ENCODE data around the gene FAM9A. TPM values are rescaled to one million over a fixed set of nuclear protein-coding genes. Genes with fewer than 3 reads are reported as not detected.
"Not testable (repeated sequence)": the region's sequence is repeated elsewhere in the genome, so short reads cannot be mapped to it uniquely, and the experiment has no call there.

The FAM9A gene
- total RNA-seq, 5 donors from 2014 or later (not counting 1 experiment from before 2014, with no cell fraction given), result not detected

GRCh38 chrX:8773117-8773516, 28.1 kb downstream of the FAM9A start:
- DNase-seq, result peak in 2 of 35 experiments; percentile 9 to 14
- Histone ChIP-seq H3K4me3 (ENCODE audit: control insufficient read depth in 1 of 2, extremely low read depth in 1 of 2, low read length in 1 of 2) (no peak overlapping the region), H3K9me3 (no peaks in the 10 kb centered on the region), H3K27me3 (replicated peaks in 1 of 2; ENCODE audit: control insufficient read depth in 2 of 2, extremely low read depth in 1 of 2, insufficient read depth in 2 of 2, low read length in 1 of 2) (peaks cover 0 to 6% of the 10 kb centered on the region in 2 experiments), H3K36me3 (ENCODE audit: control insufficient read depth in 2 of 2, extremely low read depth in 1 of 2, insufficient read depth in 1 of 2, low read length in 1 of 2) (no peaks in the 10 kb centered on the region), H3K4me1 (ENCODE audit: control insufficient read depth in 1 of 2, extremely low read depth in 1 of 2, insufficient read depth in 2 of 2, low read length in 2 of 2) (peaks cover 0 to 10% of the 10 kb centered on the region in 2 experiments), H3K27ac (ENCODE audit: low read length) (no peak overlapping the region)
- Mint-ChIP-seq H3K4me3 (peak overlapping the region in 1 of 3 donors; percentile 11), H3K27ac (no peak overlapping the region), H3K36me3 (no peaks in the 10 kb centered on the region), H3K4me1 (peaks cover 0 to 7% (median 6%) of the 10 kb centered on the region in 3 donors), H3K9me3 (no peaks in the 10 kb centered on the region), H3K27me3 (peaks cover 2 to 13% of the 10 kb centered on the region in 2 donors)
- ChIA-PET POLR2A (no interaction called here), CTCF (no interaction called here)
- 80% methylated on average over 1 of the region's 5 CpGs for WGBS (ENCODE audit: insufficient coverage)
- ATAC-seq (replicated peaks in 1 of 4), result peak in 3 of 4 experiments; percentile 35 to 45 (median 37)

- H3K9me3 Mint-ChIP-seq, result peaks cover 0 to 3% (median 0%) of the 10 kb centered on the region in 3 donors
- no peak overlapping the region for H3K27ac ChIP-seq (ENCODE audit: low read length)
- H3K4me1 Mint-ChIP-seq, result peaks cover 0 to 2% (median 0%) of the 10 kb centered on the region in 3 donors
- H3K27ac Mint-ChIP-seq, result no peak overlapping the region
- H3K4me3 Mint-ChIP-seq, result no peak overlapping the region
- no peaks in the 10 kb centered on the region for H3K36me3 ChIP-seq (ENCODE audit: control insufficient read depth in 2 of 2, extremely low read depth in 1 of 2, insufficient read depth in 1 of 2, low read length in 1 of 2)
- H3K4me1 ChIP-seq (ENCODE audit: control insufficient read depth in 1 of 2, extremely low read depth in 1 of 2, insufficient read depth in 2 of 2, low read length in 2 of 2), result no peaks in the 10 kb centered on the region
- CTCF ChIA-PET, result no interaction called here
- DNase-seq (no peak), ATAC-seq (replicated peaks in 1 of 4) (no peak)
- no peaks in the 10 kb centered on the region for H3K36me3 Mint-ChIP-seq
- H3K9me3 ChIP-seq, result no peaks in the 10 kb centered on the region
- H3K4me3 ChIP-seq (ENCODE audit: control insufficient read depth in 1 of 2, extremely low read depth in 1 of 2, low read length in 1 of 2), result no peak overlapping the region
- POLR2A ChIA-PET, result no interaction called here
- WGBS (ENCODE audit: insufficient coverage), result no CpG with 5 or more reads among the region's 2 CpGs
- H3K27me3 Mint-ChIP-seq, result peaks cover 13 to 38% of the 10 kb centered on the region in 2 donors
- no peaks in the 10 kb centered on the region for H3K27me3 ChIP-seq (replicated peaks in 1 of 2; ENCODE audit: control insufficient read depth in 2 of 2, extremely low read depth in 1 of 2, insufficient read depth in 2 of 2, low read length in 1 of 2)
Observed at GRCh38 chrX:8760021-8760420, 41.2 kb downstream of the FAM9A start.

- H3K4me1 ChIP-seq (ENCODE audit: control insufficient read depth in 1 of 2, extremely low read depth in 1 of 2, insufficient read depth in 2 of 2, low read length in 2 of 2); DNase-seq; H3K4me1 Mint-ChIP-seq; H3K27ac Mint-ChIP-seq; H3K9me3 Mint-ChIP-seq; POLR2A ChIA-PET; H3K4me3 ChIP-seq (ENCODE audit: control insufficient read depth in 1 of 2, extremely low read depth in 1 of 2, low read length in 1 of 2); H3K4me3 Mint-ChIP-seq; H3K27me3 ChIP-seq (replicated peaks in 1 of 2; ENCODE audit: control insufficient read depth in 2 of 2, extremely low read depth in 1 of 2, insufficient read depth in 2 of 2, low read length in 1 of 2); ATAC-seq (replicated peaks in 1 of 4); H3K36me3 ChIP-seq (ENCODE audit: control insufficient read depth in 2 of 2, extremely low read depth in 1 of 2, insufficient read depth in 1 of 2, low read length in 1 of 2); H3K27ac ChIP-seq (ENCODE audit: low read length); H3K9me3 ChIP-seq; H3K36me3 Mint-ChIP-seq: not testable (repeated sequence)
- WGBS (ENCODE audit: insufficient coverage), result no CpG with 5 or more reads among the region's 5 CpGs
- CTCF ChIA-PET, result interaction anchor here in 1 of 2 donors (0.6 kb wide), 1 partner anchor 920 kb away, joined by 3 read pairs; no protein-coding TSS in a partner anchor
- peaks cover 11 to 31% of the 10 kb centered on the region in 2 donors for H3K27me3 Mint-ChIP-seq
Observed at GRCh38 chrX:8758706-8759105, 42.5 kb downstream of the FAM9A start.

GRCh38 chrX:8757609-8758389, 43.4 kb downstream of the FAM9A start:
- H3K27me3 ChIP-seq (replicated peaks in 1 of 2; ENCODE audit: control insufficient read depth in 2 of 2, extremely low read depth in 1 of 2, insufficient read depth in 2 of 2, low read length in 1 of 2); POLR2A ChIA-PET; H3K9me3 ChIP-seq; H3K27ac Mint-ChIP-seq; DNase-seq; H3K36me3 Mint-ChIP-seq; CTCF ChIA-PET; H3K9me3 Mint-ChIP-seq; H3K4me3 Mint-ChIP-seq; H3K4me1 Mint-ChIP-seq; H3K4me1 ChIP-seq (ENCODE audit: control insufficient read depth in 1 of 2, extremely low read depth in 1 of 2, insufficient read depth in 2 of 2, low read length in 2 of 2); H3K36me3 ChIP-seq (ENCODE audit: control insufficient read depth in 2 of 2, extremely low read depth in 1 of 2, insufficient read depth in 1 of 2, low read length in 1 of 2); H3K4me3 ChIP-seq (ENCODE audit: control insufficient read depth in 1 of 2, extremely low read depth in 1 of 2, low read length in 1 of 2); ATAC-seq (replicated peaks in 1 of 4); H3K27ac ChIP-seq (ENCODE audit: low read length): not testable (repeated sequence)
- 100% methylated on average over 2 of the region's 7 CpGs for WGBS (ENCODE audit: insufficient coverage)
- peaks cover 11 to 25% of the 10 kb centered on the region in 2 donors for H3K27me3 Mint-ChIP-seq

- Histone ChIP-seq H3K27ac (ENCODE audit: low read length) (no peak overlapping the region), H3K27me3 (replicated peaks in 1 of 2; ENCODE audit: control insufficient read depth in 2 of 2, extremely low read depth in 1 of 2, insufficient read depth in 2 of 2, low read length in 1 of 2) (no peaks in the 10 kb centered on the region), H3K9me3 (no peaks in the 10 kb centered on the region), H3K4me3 (ENCODE audit: control insufficient read depth in 1 of 2, extremely low read depth in 1 of 2, low read length in 1 of 2) (no peak overlapping the region), H3K36me3 (ENCODE audit: control insufficient read depth in 2 of 2, extremely low read depth in 1 of 2, insufficient read depth in 1 of 2, low read length in 1 of 2) (no peaks in the 10 kb centered on the region), H3K4me1 (ENCODE audit: control insufficient read depth in 1 of 2, extremely low read depth in 1 of 2, insufficient read depth in 2 of 2, low read length in 2 of 2) (no peaks in the 10 kb centered on the region)
- ATAC-seq (replicated peaks in 1 of 4) (no peak), DNase-seq (no peak)
- ChIA-PET POLR2A (no interaction called here), CTCF (no interaction called here)
- no peaks in the 10 kb centered on the region for H3K36me3 Mint-ChIP-seq
- H3K27me3 Mint-ChIP-seq, result peaks cover 8 to 11% of the 10 kb centered on the region in 2 donors
- no peak overlapping the region for H3K27ac Mint-ChIP-seq
- H3K4me1 Mint-ChIP-seq, result peaks cover 0 to 2% (median 0%) of the 10 kb centered on the region in 3 donors
- peaks cover 0 to 3% (median 0%) of the 10 kb centered on the region in 3 donors for H3K9me3 Mint-ChIP-seq
- H3K4me3 Mint-ChIP-seq, result no peak overlapping the region
Observed at GRCh38 chrX:8755813-8756212, 45.4 kb downstream of the FAM9A start.

- Mint-ChIP-seq H3K4me3 (no peak overlapping the region), H3K27me3 (peaks cover 6 to 8% of the 10 kb centered on the region in 2 donors), H3K4me1 (peaks cover 0 to 2% (median 0%) of the 10 kb centered on the region in 3 donors), H3K27ac (no peak overlapping the region), H3K9me3 (peaks cover 0 to 3% (median 0%) of the 10 kb centered on the region in 3 donors), H3K36me3 (no peaks in the 10 kb centered on the region)
- CTCF ChIA-PET, result interaction anchor here in 1 of 2 donors (0.5 to 0.6 kb wide), 2 partner anchors 21 to 380 kb away, joined by 3 read pairs; no protein-coding TSS in a partner anchor
- Histone ChIP-seq H3K27ac (ENCODE audit: low read length) (no peak overlapping the region), H3K27me3 (replicated peaks in 1 of 2; ENCODE audit: control insufficient read depth in 2 of 2, extremely low read depth in 1 of 2, insufficient read depth in 2 of 2, low read length in 1 of 2) (no peaks in the 10 kb centered on the region), H3K4me1 (ENCODE audit: control insufficient read depth in 1 of 2, extremely low read depth in 1 of 2, insufficient read depth in 2 of 2, low read length in 2 of 2) (no peaks in the 10 kb centered on the region), H3K36me3 (ENCODE audit: control insufficient read depth in 2 of 2, extremely low read depth in 1 of 2, insufficient read depth in 1 of 2, low read length in 1 of 2) (no peaks in the 10 kb centered on the region), H3K4me3 (ENCODE audit: control insufficient read depth in 1 of 2, extremely low read depth in 1 of 2, low read length in 1 of 2) (no peak overlapping the region), H3K9me3 (no peaks in the 10 kb centered on the region)
- DNase-seq (no peak), ATAC-seq (replicated peaks in 1 of 4) (no peak)
- WGBS (ENCODE audit: insufficient coverage), result no CpG with 5 or more reads among the region's 4 CpGs
- POLR2A ChIA-PET, result no interaction called here
Observed at GRCh38 chrX:8755116-8755515, 46.1 kb downstream of the FAM9A start.

All from T-cell (primary cell).